IMR-90 (cell line): Measurements from ENCODE around the gene SMCP. TPM values are rescaled to one million over a fixed set of nuclear protein-coding genes. Genes with fewer than 3 reads are reported as not detected.

Experiments
- ATAC-seq: fragments of 200-7000 bp; cut with Tn5 transposase; 2 replicates; pipeline ENCODE4 v1.9.1; 2020; ENCODE audit warnings: low read depth, mild to moderate bottlenecking, moderate library complexity
- BruUV-seq: library from RNA; stranded (reverse); fragments of 400-500 nt; replicated peaks from 2 replicates; lab custom pipeline; 2021; lab: Mats Ljungman, UMichigan
- CTCF ChIA-PET: fragments of 300-600 bp; formaldehyde crosslinking; extraction: SDS; loops from one replicate; lab custom pipeline; 2021; ENCODE audit warnings: antibody characterized with exemption; lab: Yijun Ruan, JAX
- POLR2A ChIA-PET: fragments of 300-600 bp; sonication (Branson Sonifier 250); formaldehyde crosslinking; loops from one replicate; lab custom pipeline; 2022; ENCODE audit warnings: antibody characterized with exemption; ENCODE audit not compliant: unreplicated experiment; lab: Charles Lee
- DNase-seq: peaks from one replicate; pipeline ENCODE4 v3.0.0; 2013
- H2AFZ ChIP-seq: replicated peaks from 2 replicates; pipeline ENCODE3; 2013; ENCODE audit warnings: low read length, mild to moderate bottlenecking; ENCODE audit not compliant: poor library complexity
- H2AK5ac ChIP-seq: 2 replicates; pipeline ENCODE4 v1.6.1; 2013; ENCODE audit warnings: low read depth, low read length, inconsistent platforms
- H2AK9ac ChIP-seq: replicated peaks from 2 replicates; pipeline ENCODE3; 2013; ENCODE audit warnings: mild to moderate bottlenecking, low read depth, low read length, moderate library complexity; ENCODE audit not compliant: poor library complexity
- H2BK120ac ChIP-seq: 2 replicates; pipeline ENCODE4 v1.6.1; 2013; ENCODE audit warnings: low read depth, low read length, inconsistent platforms
- H2BK15ac ChIP-seq: 3 replicates; pipeline ENCODE4 v1.6.1; 2013; ENCODE audit warnings: low read depth, low read length, inconsistent platforms
- H2BK20ac ChIP-seq: 2 replicates; pipeline ENCODE4 v1.6.1; 2013; ENCODE audit warnings: low read depth, mild to moderate bottlenecking, inconsistent platforms, low read length, moderate library complexity
- H2BK5ac ChIP-seq: 2 replicates; pipeline ENCODE4 v1.6.1; 2013; ENCODE audit warnings: mild to moderate bottlenecking, low read depth, low read length, inconsistent platforms; ENCODE audit not compliant: poor library complexity, severe bottlenecking
- H3K14ac ChIP-seq: replicated peaks from 2 replicates; pipeline ENCODE4 v1.6.1; 2013; ENCODE audit warnings: low read depth, low read length, inconsistent platforms
- H3K18ac ChIP-seq: 2 replicates; pipeline ENCODE4 v1.6.1; 2013; ENCODE audit warnings: low read depth, low read length, control low read depth
- H3K23ac ChIP-seq: 2 replicates; pipeline ENCODE4 v1.6.1; 2013; ENCODE audit warnings: low read depth, low read length, inconsistent platforms
- H3K27ac ChIP-seq: 2 replicates; pipeline ENCODE4 v1.5.1; 2013; ENCODE audit warnings: mild to moderate bottlenecking, control low read depth, low read length; ENCODE audit not compliant: insufficient read depth
- H3K27me3 ChIP-seq: 2 replicates; pipeline ENCODE4 v1.6.1; 2013; ENCODE audit warnings: low read length; ENCODE audit not compliant: control insufficient read depth, insufficient read depth
- H3K36me3 ChIP-seq: 2 replicates; pipeline ENCODE4 v1.6.1; 2013; ENCODE audit warnings: low read length, mixed read lengths; ENCODE audit not compliant: control insufficient read depth, insufficient read depth
- H3K4ac ChIP-seq: 2 replicates; pipeline ENCODE4 v1.6.1; 2013; ENCODE audit warnings: low read depth, low read length, inconsistent platforms
- H3K4me1 ChIP-seq: 2 replicates; pipeline ENCODE4 v1.6.1; 2013; ENCODE audit warnings: low read length, mixed read lengths; ENCODE audit not compliant: control insufficient read depth, insufficient read depth
- H3K4me2 ChIP-seq: 2 replicates; pipeline ENCODE4 v1.6.1; 2013; ENCODE audit warnings: low read depth, mild to moderate bottlenecking, control low read depth, low read length, moderate library complexity
- H3K4me3 ChIP-seq: 2 replicates; pipeline ENCODE4 v1.5.1; 2013; ENCODE audit warnings: low read depth, mild to moderate bottlenecking, control low read depth, low read length, moderate library complexity; ENCODE audit not compliant: insufficient read depth
- H3K56ac ChIP-seq: 2 replicates; pipeline ENCODE4 v1.6.1; 2013; ENCODE audit warnings: low read length, inconsistent platforms; ENCODE audit not compliant: insufficient read depth; ENCODE audit errors: extremely low read depth
- H3K79me1 ChIP-seq, 2 experiments: 2 replicates each; pipeline ENCODE4 v1.6.1; 2013; ENCODE audit warnings: low read length in 2 of 2, inconsistent platforms in 1 of 2, low read depth in 1 of 2
- H3K9ac ChIP-seq: 2 replicates; pipeline ENCODE4 v1.6.1; 2013; ENCODE audit warnings: low read depth, low read length, control low read depth
- H3K9me1 ChIP-seq: 2 replicates; pipeline ENCODE4 v1.6.1; 2013; ENCODE audit warnings: low read length, inconsistent platforms; ENCODE audit not compliant: insufficient read depth
- H3K9me3 ChIP-seq: 2 replicates; pipeline ENCODE4 v1.6.1; 2013; ENCODE audit warnings: low read length; ENCODE audit not compliant: control insufficient read depth, insufficient read depth
- H4K20me1 ChIP-seq: 2 replicates; pipeline ENCODE4 v1.6.1; 2013; ENCODE audit warnings: low read length, inconsistent platforms; ENCODE audit not compliant: insufficient read depth
- H4K5ac ChIP-seq: 2 replicates; pipeline ENCODE4 v1.6.1; 2013; ENCODE audit warnings: mild to moderate bottlenecking, low read depth, low read length, control low read depth
- H4K8ac ChIP-seq, 2 experiments: 2 replicates each; pipeline ENCODE4 v1.6.1; 2013; ENCODE audit warnings: low read depth in 2 of 2, low read length in 2 of 2, control low read depth in 1 of 2, inconsistent platforms in 1 of 2
- H4K91ac ChIP-seq: 2 replicates; pipeline ENCODE4 v1.6.1; 2013; ENCODE audit warnings: low read depth, low read length, inconsistent platforms; ENCODE audit not compliant: insufficient read depth
- BHLHE40 ChIP-seq: fragments of 150-350 bp; IDR thresholded peaks from 2 replicates; pipeline ENCODE4 v1.6.1; 2016; ENCODE audit warnings: mild to moderate bottlenecking, low read depth, low read length
- CEBPB ChIP-seq: IDR thresholded peaks from 2 replicates; pipeline ENCODE4 v1.6.1; 2012; ENCODE audit warnings: low read depth, low read length, improper control_type of control experiment
- CHD1 ChIP-seq: IDR thresholded peaks from 2 replicates; pipeline ENCODE4 v1.6.1; 2012; ENCODE audit warnings: low read depth, low read length, improper control_type of control experiment
- FOS ChIP-seq: fragments of 150-350 bp; IDR thresholded peaks from 2 replicates; pipeline ENCODE4 v1.6.1; 2016; ENCODE audit warnings: low read depth, low read length
- MAFK ChIP-seq: IDR thresholded peaks from 2 replicates; pipeline ENCODE4 v1.6.1; 2012; ENCODE audit warnings: low read depth, low read length, improper control_type of control experiment
- MAZ ChIP-seq: IDR thresholded peaks from 2 replicates; pipeline ENCODE4 v1.6.1; 2012; ENCODE audit warnings: low read depth, mild to moderate bottlenecking, low read length, improper control_type of control experiment, moderate library complexity, borderline replicate concordance
- MXI1 ChIP-seq: IDR thresholded peaks from 2 replicates; pipeline ENCODE4 v1.6.1; 2012; ENCODE audit warnings: low read depth, mild to moderate bottlenecking, low read length, moderate library complexity, borderline replicate concordance
- NFE2L2 ChIP-seq: fragments of 150-350 bp; IDR thresholded peaks from 2 replicates; pipeline ENCODE4 v1.6.1; 2016; ENCODE audit warnings: low read depth, mild to moderate bottlenecking, low read length
- POLR2A ChIP-seq: IDR thresholded peaks from 2 replicates; pipeline ENCODE4 v1.6.1; 2012; ENCODE audit warnings: mild to moderate bottlenecking, low read depth, low read length
- RAD21 ChIP-seq: IDR thresholded peaks from 2 replicates; pipeline ENCODE4 v1.6.1; 2012; ENCODE audit warnings: low read length, improper control_type of control experiment
- RCOR1 ChIP-seq: IDR thresholded peaks from 2 replicates; pipeline ENCODE4 v1.6.1; 2012; ENCODE audit warnings: mild to moderate bottlenecking, low read length, improper control_type of control experiment; ENCODE audit not compliant: insufficient replicate concordance
- RFX5 ChIP-seq: IDR thresholded peaks from 2 replicates; pipeline ENCODE4 v1.8.0; 2012; ENCODE audit warnings: low read depth, mild to moderate bottlenecking, low read length, moderate library complexity
- SMC3 ChIP-seq: fragments of 150-350 bp; IDR thresholded peaks from 2 replicates; pipeline ENCODE4 v1.6.1; 2016; ENCODE audit warnings: low read depth, mild to moderate bottlenecking, antibody characterized with exemption, low read length, moderate library complexity
- WGBS, 2 experiments: methylation state at CpG; one replicate each; pipeline versions ENCODE4 v1.1.5 to v1.1.7; 2013; ENCODE audit warnings: missing lambda C conversion rate in 2 of 2; ENCODE audit not compliant: insufficient read length in 1 of 2; ENCODE audit errors: extremely low coverage in 2 of 2; 5-methylcytosine and 5-hydroxymethylcytosine counted together
- dilution Hi-C: fragments of 300-500 bp; cut with HindIII; formaldehyde crosslinking; loops from one replicate; pipeline ENCODE4 v1.14.3; 2018; ENCODE audit warnings: low sequenced_read_pairs; ENCODE audit not compliant: unreplicated experiment
- in situ Hi-C: fragments of 300-500 bp; cut with MboI; formaldehyde crosslinking; loops from 3 replicates; pipeline ENCODE4 v1.14.3; 2019; ENCODE audit warnings: low sequenced_read_pairs, inconsistent platforms, mixed read lengths
- intact Hi-C: fragments of 100-400 bp; cut with micrococcal nuclease; formaldehyde crosslinking; loops from 2 replicates; pipeline ENCODE4 v1.10.0; 2022
- polyA plus RNA-seq, 3 experiments: library from polyadenylated mRNA; depleted of rRNA; stranded (reverse); fragments of >200 nt; gene quantifications; 2 replicates each; pipeline ENCODE4 v1.2.3, GENCODE V29; 2012; ENCODE audit warnings: low replicate concordance in 1 of 3
- total RNA-seq: library from RNA; depleted of rRNA; stranded (reverse); fragments of >200 nt; gene quantifications from 2 replicates; pipeline ENCODE4 v1.2.3, GENCODE V29; 2012
- TF ChIP-seq, protein P1 (sequence below): fragments of 150-350 bp; IDR thresholded peaks from 2 replicates; pipeline ENCODE4 v1.6.1; 2016; ENCODE audit warnings: low read depth, mild to moderate bottlenecking, low read length, moderate library complexity, borderline replicate concordance
- TF ChIP-seq, protein P2 (sequence below): fragments of 150-350 bp; IDR thresholded peaks from 2 replicates; pipeline ENCODE4 v1.6.1; 2017; ENCODE audit warnings: mild to moderate bottlenecking, antibody characterized with exemption, low read length, low read depth
- TF ChIP-seq, protein P3 (sequence below): conservative IDR thresholded peaks from 2 replicates; pipeline ENCODE4 v1.5.1; 2012; ENCODE audit warnings: mild to moderate bottlenecking, low read depth, low read length, improper control_type of control experiment

Gene SMCP
- total and polyA plus RNA-seq, 2 of the 4 experiments (the other 2 are of a cell fraction) = not detected

DNA sequence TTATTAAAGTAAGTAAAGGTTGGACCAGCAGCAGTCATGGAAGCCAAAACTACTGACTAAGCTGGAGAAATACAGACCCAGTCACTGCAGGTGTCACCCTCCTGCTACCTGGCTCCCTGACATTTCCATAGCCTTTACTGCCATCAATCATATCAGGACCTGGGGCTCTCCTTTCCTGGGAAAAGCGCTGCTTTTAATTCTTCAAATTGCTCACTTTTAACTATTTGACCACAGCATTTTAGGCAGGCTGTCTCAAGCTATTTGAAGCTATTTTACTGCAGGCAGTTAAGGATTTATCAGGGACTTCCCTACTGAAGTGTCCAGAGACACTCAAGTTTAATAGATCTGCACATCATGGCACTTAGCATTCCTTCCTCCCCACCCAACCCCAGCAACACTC lies 34.3 kb downstream of the SMCP start:
- Histone ChIP-seq H3K36me3 (no peaks in the 10 kb centered on the region), H3K18ac (no peak overlapping the region), H4K5ac (no peak overlapping the region), H2AK5ac (no peak overlapping the region), H4K91ac (no peak overlapping the region), H3K79me1 (no peaks in the 10 kb centered on the region), H2BK15ac (no peak overlapping the region), H3K4me3 (no peak overlapping the region), H3K9me3 (no peaks in the 10 kb centered on the region), H3K56ac (no peak overlapping the region), H4K20me1 (no peaks in the 10 kb centered on the region), H2BK5ac (no peak overlapping the region), H2AFZ (no peak overlapping the region), H2BK20ac (no peak overlapping the region), H3K27ac (no peak overlapping the region), H3K9me1 (no peaks in the 10 kb centered on the region), H2BK120ac (no peak overlapping the region), H3K4me2 (no peak overlapping the region), H3K4ac (no peak overlapping the region), H3K4me1 (no peaks in the 10 kb centered on the region), H3K14ac (no peak overlapping the region), H3K23ac (no peak overlapping the region), H2AK9ac (no peak overlapping the region), H4K8ac (no peak overlapping the region), H3K27me3 (no peaks in the 10 kb centered on the region), H3K9ac (no peak overlapping the region)
- BruUV-seq = no TSS peak
- TF ChIP-seq, protein P1, sequence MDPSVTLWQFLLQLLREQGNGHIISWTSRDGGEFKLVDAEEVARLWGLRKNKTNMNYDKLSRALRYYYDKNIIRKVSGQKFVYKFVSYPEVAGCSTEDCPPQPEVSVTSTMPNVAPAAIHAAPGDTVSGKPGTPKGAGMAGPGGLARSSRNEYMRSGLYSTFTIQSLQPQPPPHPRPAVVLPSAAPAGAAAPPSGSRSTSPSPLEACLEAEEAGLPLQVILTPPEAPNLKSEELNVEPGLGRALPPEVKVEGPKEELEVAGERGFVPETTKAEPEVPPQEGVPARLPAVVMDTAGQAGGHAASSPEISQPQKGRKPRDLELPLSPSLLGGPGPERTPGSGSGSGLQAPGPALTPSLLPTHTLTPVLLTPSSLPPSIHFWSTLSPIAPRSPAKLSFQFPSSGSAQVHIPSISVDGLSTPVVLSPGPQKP = no peak
- no peak for TF ChIP-seq RFX5
- no peak for TF ChIP-seq MXI1
- TF ChIP-seq RCOR1 = no peak
- TF ChIP-seq SMC3 = no peak
- no peak for TF ChIP-seq FOS
- TF ChIP-seq MAZ = no peak
- TF ChIP-seq, protein P2, sequence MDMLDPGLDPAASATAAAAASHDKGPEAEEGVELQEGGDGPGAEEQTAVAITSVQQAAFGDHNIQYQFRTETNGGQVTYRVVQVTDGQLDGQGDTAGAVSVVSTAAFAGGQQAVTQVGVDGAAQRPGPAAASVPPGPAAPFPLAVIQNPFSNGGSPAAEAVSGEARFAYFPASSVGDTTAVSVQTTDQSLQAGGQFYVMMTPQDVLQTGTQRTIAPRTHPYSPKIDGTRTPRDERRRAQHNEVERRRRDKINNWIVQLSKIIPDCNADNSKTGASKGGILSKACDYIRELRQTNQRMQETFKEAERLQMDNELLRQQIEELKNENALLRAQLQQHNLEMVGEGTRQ = no peak
- TF ChIP-seq RAD21 = no peak
- TF ChIP-seq MAFK = no peak
- TF ChIP-seq BHLHE40 = no peak
- TF ChIP-seq POLR2A = no peak
- TF ChIP-seq CEBPB = no peak
- no peak for TF ChIP-seq NFE2L2
- TF ChIP-seq, protein P3, sequence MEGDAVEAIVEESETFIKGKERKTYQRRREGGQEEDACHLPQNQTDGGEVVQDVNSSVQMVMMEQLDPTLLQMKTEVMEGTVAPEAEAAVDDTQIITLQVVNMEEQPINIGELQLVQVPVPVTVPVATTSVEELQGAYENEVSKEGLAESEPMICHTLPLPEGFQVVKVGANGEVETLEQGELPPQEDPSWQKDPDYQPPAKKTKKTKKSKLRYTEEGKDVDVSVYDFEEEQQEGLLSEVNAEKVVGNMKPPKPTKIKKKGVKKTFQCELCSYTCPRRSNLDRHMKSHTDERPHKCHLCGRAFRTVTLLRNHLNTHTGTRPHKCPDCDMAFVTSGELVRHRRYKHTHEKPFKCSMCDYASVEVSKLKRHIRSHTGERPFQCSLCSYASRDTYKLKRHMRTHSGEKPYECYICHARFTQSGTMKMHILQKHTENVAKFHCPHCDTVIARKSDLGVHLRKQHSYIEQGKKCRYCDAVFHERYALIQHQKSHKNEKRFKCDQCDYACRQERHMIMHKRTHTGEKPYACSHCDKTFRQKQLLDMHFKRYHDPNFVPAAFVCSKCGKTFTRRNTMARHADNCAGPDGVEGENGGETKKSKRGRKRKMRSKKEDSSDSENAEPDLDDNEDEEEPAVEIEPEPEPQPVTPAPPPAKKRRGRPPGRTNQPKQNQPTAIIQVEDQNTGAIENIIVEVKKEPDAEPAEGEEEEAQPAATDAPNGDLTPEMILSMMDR = no peak
- no peak for TF ChIP-seq CHD1
- ATAC-seq (no peak), DNase-seq (no peak)
- POLR2A ChIA-PET = no interaction called here
- dilution Hi-C loops (no loop called here), intact Hi-C loops (no loop called here), in situ Hi-C loops (no loop called here)
- 40% methylated on average over 1 of the region's 1 CpG; no CpG with 5 or more reads in 1 of the 2 experiments for WGBS, 2 experiments
- CTCF ChIA-PET = no interaction called here
